Activated T-cell treated with anti-CD3 and anti-CD28 coated beads, Interleukin-2, amount 50 U/mL, for 72 hours (primary cell): ENCODE results near the gene P4HTM. TPM values are rescaled to one million over a fixed set of nuclear protein-coding genes. Genes with fewer than 3 reads are reported as not detected.
A peak's percentile ranks its signal among the peaks of the same experiment; 100 is the strongest.

Source experiments
- ATAC-seq, 2 donors: fragments of 150-1000 bp; cut with Tn5 transposase; replicated peaks in 1 of 2; 2 replicates each; pipeline ENCODE4 v1.10.0; 2021; ENCODE audit warnings: moderate library complexity in 2 of 2, mild to moderate bottlenecking in 1 of 2
- DNase-seq, 2 donors: peaks; one replicate each; pipeline ENCODE4 v3.0.0; 2021 to 2022; ENCODE audit warnings: mixed read lengths in 1 of 2
- H3K27ac Mint-ChIP-seq: one replicate; pipeline ENCODE4 v1.8.0; 2022; ENCODE audit warnings: mild to moderate bottlenecking, moderate library complexity, mixed read lengths
- H3K27me3 Mint-ChIP-seq: one replicate; pipeline ENCODE4 v1.8.0; 2022; ENCODE audit warnings: low read depth, mixed read lengths
- H3K36me3 Mint-ChIP-seq, 2 donors: one replicate each; pipeline ENCODE4 v1.8.0; 2022; ENCODE audit warnings: mixed read lengths in 2 of 2, mild to moderate bottlenecking in 1 of 2; ENCODE audit not compliant: insufficient read depth in 2 of 2
- H3K4me1 Mint-ChIP-seq: one replicate; pipeline ENCODE4 v1.8.0; 2022; ENCODE audit warnings: low read depth, mixed read lengths
- H3K4me3 Mint-ChIP-seq, 2 donors: one replicate each; pipeline ENCODE4 v1.8.0; 2022; ENCODE audit warnings: mild to moderate bottlenecking in 2 of 2, mixed read lengths in 2 of 2, moderate library complexity in 2 of 2
- H3K9me3 Mint-ChIP-seq, 2 donors: one replicate each; pipeline ENCODE4 v1.8.0; 2022; ENCODE audit warnings: mixed read lengths in 2 of 2
- total RNA-seq, 2 donors: library from RNA; stranded (reverse); gene quantifications; one replicate each; pipeline ENCODE4 v1.2.3, GENCODE V29; 2022

The P4HTM gene
- total RNA-seq, 2 donors from 2014 or later: 42.0 to 45.7 TPM

DNA sequence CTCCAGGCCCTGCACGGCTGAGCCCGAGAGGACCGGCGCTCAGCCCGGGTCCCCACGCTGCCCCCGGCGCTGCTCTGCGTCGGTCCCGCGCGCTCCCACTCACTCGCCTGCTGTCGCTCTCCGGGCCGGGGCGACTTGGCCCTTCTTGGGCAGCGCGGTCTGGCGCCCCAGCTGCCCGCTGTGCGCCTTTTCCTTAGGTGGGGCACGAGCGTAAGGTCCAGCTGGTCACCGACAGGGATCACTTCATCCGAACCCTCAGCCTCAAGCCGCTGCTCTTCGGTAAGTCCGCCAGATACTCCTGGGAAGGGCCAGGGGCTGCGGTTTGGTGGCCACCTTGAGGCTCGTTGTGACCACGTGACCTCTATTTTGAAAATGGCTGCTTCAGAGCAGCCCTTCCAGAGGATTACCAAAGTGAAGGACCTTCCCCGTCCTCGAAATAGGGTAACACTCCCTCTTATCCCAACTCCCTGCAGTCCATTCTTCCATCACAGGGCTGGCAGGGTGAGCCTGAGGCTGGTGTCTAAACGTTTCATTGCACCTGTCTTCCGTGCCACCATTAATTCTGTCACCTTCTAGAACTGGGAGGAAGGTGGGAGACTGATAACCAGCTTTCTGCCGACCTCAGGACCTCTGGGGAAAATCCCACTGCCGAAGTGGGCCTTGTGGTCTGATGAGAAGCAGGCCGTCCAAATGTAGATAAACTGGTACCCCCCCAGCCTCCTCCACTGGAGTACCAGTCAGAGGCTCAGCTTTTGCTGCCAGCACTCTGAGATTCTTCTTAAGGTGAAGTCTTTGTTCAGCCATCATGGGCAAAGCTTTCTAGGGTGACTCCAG is 812 bp downstream of the P4HTM start:
- Mint-ChIP-seq H3K4me3 (peak overlapping the region; percentile 97 to 98), H3K4me1 (peaks cover 62% of the 10 kb centered on the region), H3K36me3 (peaks cover 0 to 8% of the 10 kb centered on the region in 2 donors), H3K27me3 (no peaks in the 10 kb centered on the region), H3K9me3 (no peaks in the 10 kb centered on the region), H3K27ac (peak overlapping the region; percentile 94)
- DNase-seq: peak; percentile 39 to 47
- peak; percentile 12 to 24 for ATAC-seq

DNA sequence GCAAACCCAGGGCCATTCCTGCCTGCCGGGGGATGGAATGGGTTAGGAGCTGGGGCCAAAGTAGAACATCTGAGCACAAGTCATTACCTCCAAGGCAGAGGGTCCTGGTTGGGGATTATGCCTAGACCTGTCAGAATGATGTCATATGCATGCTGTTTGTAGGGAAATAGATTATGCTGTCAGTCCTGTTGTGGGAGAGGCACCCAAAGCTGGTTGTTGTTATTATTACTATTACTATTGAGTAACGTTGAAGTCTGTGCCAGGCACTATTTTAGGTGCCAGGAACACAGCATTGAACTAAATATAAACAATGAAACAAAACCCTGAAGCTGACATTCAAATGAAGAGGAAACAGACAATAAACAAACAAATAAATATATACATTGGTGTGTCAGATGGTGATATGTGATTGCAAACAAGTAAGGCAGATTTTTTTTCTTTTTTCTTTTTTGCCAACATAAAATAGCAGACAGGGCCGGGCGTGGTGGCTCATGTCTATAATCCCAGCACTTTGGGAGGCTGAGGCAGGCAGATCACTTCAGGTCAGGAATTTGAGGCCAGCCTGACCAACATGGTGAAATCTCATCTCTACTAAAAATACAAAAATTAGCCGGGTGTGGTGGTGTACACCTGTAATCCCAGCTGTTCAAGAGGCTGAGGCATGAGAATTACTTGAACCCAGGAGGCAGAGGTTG is 2.0 kb downstream of the P4HTM start:
- Mint-ChIP-seq H3K27ac (peak overlapping the region; percentile 94), H3K4me3 (peak overlapping the region; percentile 97 to 98)

DNA sequence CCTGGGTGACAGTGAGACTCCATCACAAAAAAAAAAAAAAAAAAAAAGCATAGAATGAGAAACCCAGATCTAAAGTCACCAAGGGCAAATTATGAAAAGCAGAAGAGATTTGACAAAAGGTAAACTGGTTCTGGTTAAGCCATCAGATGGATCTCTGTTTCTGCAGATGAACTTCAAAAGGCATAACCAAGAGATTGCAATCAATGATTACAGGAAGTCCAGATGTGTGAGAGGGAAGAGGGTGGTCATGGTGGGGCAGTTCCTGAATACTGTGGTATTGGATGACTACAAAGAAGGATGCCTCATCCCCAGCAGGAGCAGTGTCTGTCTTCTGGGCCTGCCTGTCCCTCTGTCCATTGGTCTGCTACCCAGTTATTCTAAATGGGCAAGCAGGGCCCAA is 3.8 kb downstream of the P4HTM start:
- H3K4me3 Mint-ChIP-seq: no peak overlapping the region

More for the DNA sequence above, 2.0 kb downstream of the P4HTM start:
- DNase-seq: no peak
- no peak for ATAC-seq
- Mint-ChIP-seq H3K27me3 (no peaks in the 10 kb centered on the region), H3K4me1 (peaks cover 55% of the 10 kb centered on the region), H3K9me3 (no peaks in the 10 kb centered on the region), H3K36me3 (peaks cover 0 to 8% of the 10 kb centered on the region in 2 donors)

DNA sequence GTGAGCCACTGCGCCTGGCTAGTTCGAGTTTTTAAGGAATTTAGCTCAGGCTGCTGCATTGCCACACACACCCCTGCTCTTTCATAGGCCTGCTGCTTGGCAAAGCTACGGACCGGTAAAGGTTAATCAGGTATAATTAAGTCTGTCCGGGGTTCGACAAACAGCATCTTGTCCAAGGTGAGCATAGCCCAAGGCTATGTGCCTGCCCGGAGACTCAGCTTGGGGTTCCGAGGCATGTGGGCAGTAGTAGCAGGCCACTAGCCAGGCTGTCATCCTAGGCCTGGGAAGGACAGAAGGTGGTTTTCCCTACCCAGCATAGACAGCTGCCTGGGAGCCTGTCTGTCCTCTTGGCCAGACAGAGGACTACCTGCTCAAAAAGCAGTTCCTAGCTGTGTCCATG is 6.6 kb downstream of the P4HTM start:
- no peak overlapping the region for H3K27ac Mint-ChIP-seq
- peaks cover 24% of the 10 kb centered on the region for H3K4me1 Mint-ChIP-seq
- H3K36me3 Mint-ChIP-seq: peaks cover 0 to 6% of the 10 kb centered on the region in 2 donors
- H3K27me3 Mint-ChIP-seq: no peaks in the 10 kb centered on the region
- DNase-seq (no peak), ATAC-seq (no peak)
- H3K9me3 Mint-ChIP-seq: no peaks in the 10 kb centered on the region
- H3K4me3 Mint-ChIP-seq: no peak overlapping the region

More for the DNA sequence above, 3.8 kb downstream of the P4HTM start:
- no peaks in the 10 kb centered on the region for H3K9me3 Mint-ChIP-seq
- H3K27me3 Mint-ChIP-seq: no peaks in the 10 kb centered on the region
- peaks cover 0 to 8% of the 10 kb centered on the region in 2 donors for H3K36me3 Mint-ChIP-seq
- peaks cover 39% of the 10 kb centered on the region for H3K4me1 Mint-ChIP-seq
- DNase-seq: no peak
- no peak for ATAC-seq
- peak overlapping the region; percentile 18 for H3K27ac Mint-ChIP-seq

DNA sequence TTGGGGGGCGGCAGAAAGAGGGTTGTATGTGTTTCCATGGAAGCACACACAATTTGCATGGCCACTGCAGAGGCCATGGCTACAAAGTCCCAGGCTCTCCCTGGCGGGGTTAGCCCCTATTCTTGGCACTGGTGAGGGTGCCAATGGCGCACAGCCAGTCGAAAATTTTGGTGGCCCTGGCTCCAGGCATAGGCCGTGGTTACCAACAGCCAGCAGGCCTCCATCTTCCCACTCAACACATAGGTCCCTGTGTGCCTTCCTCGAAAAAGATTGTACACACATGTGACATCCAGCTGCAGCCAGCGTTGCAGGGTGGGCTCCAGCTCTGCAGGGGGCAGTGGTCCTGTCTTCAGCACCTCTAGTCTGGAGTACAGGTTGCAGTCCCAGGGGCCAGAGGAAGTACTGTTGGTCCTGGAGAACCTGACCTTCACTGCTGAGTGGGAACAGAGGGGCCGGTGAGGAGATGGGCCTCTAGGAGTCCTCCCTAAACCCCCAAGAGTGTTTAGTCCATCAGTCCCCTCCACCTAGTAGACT is 7.1 kb downstream of the P4HTM start:
- Mint-ChIP-seq H3K4me3 (no peak overlapping the region), H3K27me3 (no peaks in the 10 kb centered on the region), H3K36me3 (peaks cover 0 to 2% of the 10 kb centered on the region in 2 donors), H3K27ac (no peak overlapping the region), H3K4me1 (peaks cover 18% of the 10 kb centered on the region), H3K9me3 (no peaks in the 10 kb centered on the region)
- ATAC-seq: no peak
- no peak for DNase-seq

DNA sequence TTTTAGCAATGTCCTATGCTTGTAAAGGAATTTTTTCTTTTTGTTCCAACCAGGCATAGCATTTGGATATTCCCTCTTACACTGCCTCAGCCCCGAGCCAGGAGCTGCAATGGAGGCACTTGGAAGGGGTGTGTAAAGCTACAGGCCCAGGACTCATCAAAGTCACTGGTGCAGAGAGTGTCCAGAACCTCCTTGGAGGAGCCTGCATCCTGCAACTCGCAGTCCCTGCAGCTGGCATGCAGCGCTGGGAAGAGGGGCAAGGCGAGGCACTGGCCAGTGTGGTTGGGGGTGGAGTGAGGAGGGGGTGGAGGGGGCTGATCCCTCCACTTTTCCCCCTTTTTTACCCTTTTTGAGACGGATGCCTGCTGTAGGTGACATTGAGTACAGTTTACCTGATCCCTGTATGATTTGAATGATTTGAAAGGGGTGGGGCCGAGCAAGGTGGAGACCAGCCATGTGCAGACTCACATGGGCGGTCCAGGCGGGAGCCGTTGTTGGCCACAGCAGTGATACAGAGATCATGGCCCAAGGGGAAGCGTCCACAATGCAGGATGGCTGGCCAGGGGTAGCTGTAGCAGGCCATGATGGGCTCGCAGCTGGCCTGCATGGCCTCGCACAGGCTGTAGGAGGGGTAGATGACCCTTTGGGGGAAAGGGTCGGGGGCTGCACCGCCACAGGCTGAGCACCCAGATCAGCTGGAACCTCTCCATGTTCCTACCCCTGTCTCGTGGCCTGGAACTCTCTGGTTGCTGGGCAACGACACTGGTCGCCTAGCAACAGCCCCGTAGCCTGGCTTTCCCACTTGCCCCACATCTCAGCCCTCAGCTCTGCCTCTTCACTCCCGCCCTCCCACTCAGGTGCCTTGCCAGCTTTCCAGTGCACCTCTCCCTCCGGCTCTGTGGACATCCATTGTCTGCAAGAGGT is 7.9 kb downstream of the P4HTM start:
- H3K4me3 Mint-ChIP-seq: no peak overlapping the region
- H3K9me3 Mint-ChIP-seq: no peaks in the 10 kb centered on the region
- no peak overlapping the region for H3K27ac Mint-ChIP-seq

DNA sequence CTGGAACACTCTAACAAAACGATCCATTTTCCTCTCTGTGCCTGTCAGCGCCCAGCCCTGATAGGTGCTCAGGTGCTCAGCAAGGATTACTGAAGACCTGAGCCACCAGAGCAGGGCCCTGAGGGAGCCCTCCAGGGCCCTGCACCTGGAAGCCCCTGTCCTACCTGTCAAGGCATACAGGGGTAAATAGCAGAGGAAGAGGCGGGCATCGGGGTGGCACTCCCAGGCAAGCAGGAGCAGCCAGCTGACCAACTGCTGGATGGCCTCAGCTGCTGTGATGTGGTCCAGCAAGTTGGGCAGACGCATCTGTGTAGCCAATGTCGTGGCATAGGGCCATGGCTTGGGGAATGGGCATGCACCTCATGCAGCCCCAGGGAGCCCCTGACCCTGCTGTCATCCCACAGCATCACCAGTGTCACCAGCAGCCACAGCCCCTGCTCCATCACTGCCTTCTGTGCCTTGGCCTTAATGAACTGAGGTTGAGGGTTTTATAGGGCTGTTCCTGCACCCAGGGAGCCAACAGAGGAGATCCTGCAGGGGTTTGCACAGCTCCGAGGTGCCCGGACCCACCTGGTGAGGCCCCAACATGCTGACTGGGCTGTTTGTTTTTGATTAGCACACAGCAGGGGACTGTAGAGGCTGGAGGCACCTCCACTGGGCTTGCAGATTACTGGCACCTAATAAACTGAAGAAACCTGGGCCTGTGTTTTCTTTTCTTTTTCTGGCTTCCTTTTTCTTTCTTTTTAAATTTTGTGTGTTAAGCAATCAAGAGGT is 9.2 kb downstream of the P4HTM start:
- H3K36me3 Mint-ChIP-seq: peaks cover 0 to 2% of the 10 kb centered on the region in 2 donors
- DNase-seq (no peak), ATAC-seq (no peak)
- peaks cover 6% of the 10 kb centered on the region for H3K4me1 Mint-ChIP-seq
- no peaks in the 10 kb centered on the region for H3K9me3 Mint-ChIP-seq
- H3K27me3 Mint-ChIP-seq: no peaks in the 10 kb centered on the region
- no peak overlapping the region for H3K4me3 Mint-ChIP-seq
- peak overlapping the region; percentile 63 for H3K27ac Mint-ChIP-seq

More for the DNA sequence above, 7.9 kb downstream of the P4HTM start:
- no peaks in the 10 kb centered on the region for H3K27me3 Mint-ChIP-seq
- no peak for DNase-seq
- no peak for ATAC-seq
- H3K4me1 Mint-ChIP-seq: peaks cover 17% of the 10 kb centered on the region
- H3K36me3 Mint-ChIP-seq: peaks cover 0 to 2% of the 10 kb centered on the region in 2 donors

DNA sequence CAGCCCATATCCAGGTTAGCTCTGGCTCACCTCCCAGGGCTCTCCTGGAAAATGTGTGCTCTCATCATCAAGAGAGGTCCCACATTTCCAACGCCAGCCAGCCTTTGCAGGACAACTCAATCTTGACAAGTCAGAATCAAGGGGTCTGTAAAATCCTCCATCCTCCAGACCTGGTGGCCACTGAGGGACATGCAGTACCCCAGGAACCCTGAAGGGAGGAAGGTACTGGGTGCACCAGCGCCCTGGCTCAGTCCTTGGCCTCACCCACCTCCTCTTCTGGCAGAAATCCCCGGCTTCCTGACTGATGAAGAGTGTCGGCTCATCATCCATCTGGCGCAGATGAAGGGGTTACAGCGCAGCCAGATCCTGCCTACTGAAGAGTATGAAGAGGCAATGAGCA is 11.1 kb downstream of the P4HTM start:
- no peaks in the 10 kb centered on the region for H3K27me3 Mint-ChIP-seq
- H3K36me3 Mint-ChIP-seq: no peaks in the 10 kb centered on the region
- H3K4me3 Mint-ChIP-seq: no peak overlapping the region
- H3K27ac Mint-ChIP-seq: peak overlapping the region; percentile 59
- ATAC-seq (no peak), DNase-seq (no peak)
- no peaks in the 10 kb centered on the region for H3K9me3 Mint-ChIP-seq
- no peaks in the 10 kb centered on the region for H3K4me1 Mint-ChIP-seq

DNA sequence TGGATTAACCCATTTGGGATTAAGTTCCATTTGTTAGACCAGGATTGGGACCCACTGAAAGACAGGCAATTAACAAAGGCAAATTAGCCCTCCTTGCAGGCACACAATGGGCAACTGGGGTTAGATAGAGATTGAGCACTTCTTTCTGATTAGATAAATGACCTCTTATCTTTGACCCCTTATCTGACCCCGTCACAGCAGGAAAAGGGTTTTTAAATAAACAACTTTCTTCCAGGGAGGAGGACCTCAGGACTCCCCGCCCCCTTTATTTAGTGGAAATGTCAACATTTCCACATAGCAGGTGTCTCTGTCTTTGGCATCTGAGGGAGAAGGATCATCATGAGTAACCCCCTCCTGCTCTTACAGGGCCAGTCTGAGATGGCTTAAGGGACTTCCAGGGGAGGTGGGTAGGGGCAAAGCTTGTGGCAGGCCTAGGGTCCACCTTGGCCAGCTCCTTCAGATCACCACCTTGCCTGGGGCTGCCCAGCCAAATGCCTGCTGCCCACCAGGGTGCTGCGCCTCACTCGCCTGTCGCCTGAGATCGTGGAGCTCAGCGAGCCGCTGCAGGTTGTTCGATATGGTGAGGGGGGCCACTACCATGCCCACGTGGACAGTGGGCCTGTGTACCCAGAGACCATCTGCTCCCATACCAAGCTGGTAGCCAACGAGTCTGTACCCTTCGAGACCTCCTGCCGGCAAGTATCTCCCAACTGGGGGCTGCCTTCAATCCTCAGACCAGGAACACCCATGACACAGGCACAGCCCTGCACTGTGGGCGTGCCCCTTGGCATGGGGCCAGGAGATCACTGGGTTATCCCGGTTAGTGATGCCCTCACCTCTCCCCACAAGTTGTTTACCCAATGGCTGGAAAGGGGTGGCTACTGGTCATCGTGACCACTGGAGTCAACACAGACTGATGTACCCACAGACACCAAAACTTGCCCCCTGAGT is 14.6 kb downstream of the P4HTM start:
- Mint-ChIP-seq H3K4me3 (no peak overlapping the region), H3K27me3 (no peaks in the 10 kb centered on the region), H3K9me3 (no peaks in the 10 kb centered on the region), H3K4me1 (peaks cover 25% of the 10 kb centered on the region), H3K36me3 (peaks cover 2 to 3% of the 10 kb centered on the region in 2 donors), H3K27ac (no peak overlapping the region)
- ATAC-seq (no peak), DNase-seq (no peak)

DNA sequence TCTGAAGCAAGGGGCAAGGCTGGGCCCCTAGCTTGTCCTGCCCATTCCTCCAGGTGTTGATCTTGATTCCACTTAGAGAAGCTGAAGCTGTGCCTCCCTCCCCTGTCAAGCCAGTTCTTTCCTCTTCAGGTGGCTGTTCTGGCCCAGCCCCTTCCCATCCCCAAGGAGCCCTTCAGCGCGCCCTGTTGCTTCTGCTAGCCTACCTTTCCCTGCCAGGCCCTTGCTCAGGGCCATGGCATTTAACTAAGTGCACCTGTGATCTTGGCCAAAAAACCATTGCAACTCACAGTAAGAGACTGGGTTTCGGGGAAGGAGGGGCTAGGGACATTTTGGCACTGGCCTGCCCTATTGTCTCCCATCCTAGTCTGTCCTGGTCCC is 15.3 kb downstream of the P4HTM start:
- Mint-ChIP-seq H3K27ac (no peak overlapping the region), H3K4me3 (no peak overlapping the region), H3K9me3 (no peaks in the 10 kb centered on the region), H3K4me1 (peaks cover 25% of the 10 kb centered on the region), H3K36me3 (peaks cover 2 to 3% of the 10 kb centered on the region in 2 donors), H3K27me3 (no peaks in the 10 kb centered on the region)
- ATAC-seq (no peak), DNase-seq (no peak)

DNA sequence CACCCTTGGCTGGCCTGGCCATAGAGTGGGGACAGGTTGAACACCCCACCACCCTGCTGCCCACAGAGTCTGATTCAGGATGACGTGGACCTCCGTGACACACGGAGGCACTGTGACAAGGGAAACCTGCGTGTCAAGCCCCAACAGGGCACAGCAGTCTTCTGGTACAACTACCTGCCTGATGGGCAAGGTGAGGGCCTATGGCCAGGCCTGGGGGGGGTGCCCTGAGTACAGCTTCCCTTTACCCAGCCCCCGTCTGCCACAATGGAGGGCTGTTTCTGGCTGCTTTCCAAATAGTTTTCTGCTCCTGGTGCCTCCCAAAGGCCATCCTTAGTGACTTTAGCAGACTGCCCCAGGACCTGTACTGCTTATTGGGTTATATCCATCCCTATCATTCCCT is 16.0 kb downstream of the P4HTM start:
- no peak for DNase-seq
- peak overlapping the region; percentile 98 to 99 for H3K4me3 Mint-ChIP-seq
- peaks cover 25% of the 10 kb centered on the region for H3K4me1 Mint-ChIP-seq
- H3K36me3 Mint-ChIP-seq: peaks cover 2 to 3% of the 10 kb centered on the region in 2 donors
- no peaks in the 10 kb centered on the region for H3K9me3 Mint-ChIP-seq
- H3K27me3 Mint-ChIP-seq: no peaks in the 10 kb centered on the region
- ATAC-seq: no peak
- no peak overlapping the region for H3K27ac Mint-ChIP-seq
